Neural progenitor cell (in vitro differentiated cells): ENCODE data around the gene ZNF592.

ENCODE experiments used
- EZH2 ChIP-seq: fragments of 200-600 bp; sonication (generic); IDR thresholded peaks from 2 replicates; pipeline ENCODE4 v1.6.1; 2017; ENCODE audit warnings: antibody characterized with exemption, mild to moderate bottlenecking, moderate library complexity
- EZH2phosphoT487 ChIP-seq: fragments of 200-600 bp; sonication (generic); IDR thresholded peaks from 2 replicates; pipeline ENCODE4 v1.6.1; 2017; ENCODE audit warnings: antibody characterized with exemption

GRCh38 chr15:84783493-84784251, 35.3 kb downstream of the ZNF592 start:
- TF ChIP-seq EZH2 (no peak), EZH2phosphoT487 (no peak)
